Stimulated activated CD4-positive, alpha-beta T cell treated with anti-CD3 and anti-CD28 coated beads, TNF-alpha, amount 100 ng/mL, for 1 hour (primary cell): ENCODE data around the gene DOCK6.

Source experiments
- DNase-seq, 3 donors: peaks; one replicate each; pipeline ENCODE4 v3.0.0-alpha.2; 2020; ENCODE audit warnings: low read depth in 3 of 3, low spot score in 1 of 3

The DOCK6 gene

DNA sequence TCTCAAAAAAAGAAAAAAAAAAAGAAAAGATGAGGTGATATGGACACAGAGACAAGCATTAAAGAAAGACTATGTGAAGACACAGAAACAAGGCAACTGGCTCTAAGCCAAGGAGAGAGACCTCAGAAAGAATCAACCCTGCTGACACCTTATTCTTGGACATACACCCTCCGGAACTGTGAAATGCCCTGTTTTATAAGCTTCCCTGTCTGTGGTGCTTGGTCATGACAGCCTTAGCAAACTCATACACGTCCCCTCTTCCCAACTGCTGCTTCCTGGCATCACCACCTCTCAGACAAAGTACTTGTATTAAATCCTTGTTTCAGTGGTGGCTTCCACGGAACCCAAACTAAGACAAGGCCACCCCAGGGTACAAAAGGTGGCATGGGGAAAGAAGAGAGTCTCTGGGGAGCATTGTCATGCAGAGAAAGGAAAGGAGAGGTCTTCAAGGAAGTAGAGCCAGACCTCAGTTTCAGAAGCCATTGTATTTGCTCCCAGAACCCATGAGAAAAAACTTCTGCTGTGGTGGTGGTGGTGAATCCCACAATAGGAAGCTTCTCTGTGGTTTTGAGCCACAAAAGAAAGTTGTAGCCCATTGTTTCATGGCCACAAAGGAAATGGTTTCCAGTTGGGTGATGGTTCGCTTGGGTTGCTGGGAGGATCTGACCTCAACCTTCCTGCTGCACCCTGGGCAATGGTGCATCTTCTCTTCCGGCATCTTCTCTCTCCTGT is 17.3 kb upstream of the DOCK6 start:
- DNase-seq: no peak

DNA sequence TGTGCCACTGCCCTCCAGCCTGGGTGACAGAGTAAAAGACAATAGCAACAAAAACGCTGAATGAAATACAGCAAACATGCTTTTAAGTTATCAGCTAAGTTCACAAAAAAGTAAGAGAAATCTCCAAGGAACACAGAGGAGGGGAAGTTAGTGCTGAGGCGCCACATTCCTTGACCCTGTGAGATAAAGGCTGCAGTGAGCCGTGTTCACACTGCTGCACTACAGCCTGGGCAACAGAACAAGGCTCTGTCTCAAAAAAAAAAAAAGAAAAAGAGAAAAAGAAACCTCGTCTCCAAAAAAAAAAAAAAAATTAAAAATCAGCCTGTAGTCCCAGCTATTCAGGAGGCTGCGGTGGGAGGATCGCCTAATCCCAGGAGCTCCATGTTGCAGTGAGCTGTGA is 16.3 kb upstream of the DOCK6 start:
- DNase-seq: no peak

DNA sequence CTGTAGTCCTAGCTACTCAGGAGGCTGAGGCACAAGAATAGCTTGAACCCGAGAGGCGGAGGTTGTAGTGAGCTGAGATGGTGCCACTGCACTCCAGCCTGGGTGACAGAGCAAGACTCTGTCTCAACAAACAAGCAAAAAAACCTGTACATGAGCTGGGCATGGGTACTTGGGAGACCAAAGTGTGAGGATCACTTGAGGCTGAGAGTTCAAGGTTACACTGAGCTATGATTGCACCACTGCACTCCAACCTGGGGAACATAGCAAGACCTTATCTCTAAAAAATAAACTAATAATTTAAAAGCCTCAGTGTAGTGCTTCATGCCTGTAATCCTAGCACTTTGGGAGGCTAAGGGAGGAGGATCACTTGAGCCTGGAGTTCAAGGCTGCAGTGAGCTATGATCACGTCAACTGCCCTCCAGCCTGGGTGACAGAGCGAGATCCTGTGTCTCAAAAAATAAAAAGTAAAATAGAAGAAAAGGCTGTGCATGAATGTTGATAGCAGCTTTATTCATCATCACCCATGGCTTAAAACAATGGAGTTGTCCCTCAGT is 12.3 kb upstream of the DOCK6 start:
- DNase-seq: no peak

DNA sequence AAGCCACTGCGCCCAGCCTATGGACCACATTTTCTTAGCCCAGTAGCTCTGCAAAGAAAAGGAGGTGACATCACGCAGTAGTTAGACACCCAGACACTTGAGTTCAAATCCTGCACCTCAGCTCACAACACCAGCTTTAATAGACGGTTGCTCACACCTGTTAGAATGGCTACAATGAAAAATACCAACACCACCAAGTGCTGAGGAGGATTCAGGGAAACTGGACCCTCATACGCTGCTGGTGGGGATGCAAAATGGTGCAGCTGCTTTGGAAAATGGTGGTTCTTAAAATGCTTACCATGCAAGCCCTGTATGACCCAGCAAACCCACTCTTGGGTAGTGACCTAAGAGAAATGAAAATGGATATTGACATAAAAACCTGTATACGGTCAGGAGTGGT is 11.7 kb upstream of the DOCK6 start:
- DNase-seq: no peak

DNA sequence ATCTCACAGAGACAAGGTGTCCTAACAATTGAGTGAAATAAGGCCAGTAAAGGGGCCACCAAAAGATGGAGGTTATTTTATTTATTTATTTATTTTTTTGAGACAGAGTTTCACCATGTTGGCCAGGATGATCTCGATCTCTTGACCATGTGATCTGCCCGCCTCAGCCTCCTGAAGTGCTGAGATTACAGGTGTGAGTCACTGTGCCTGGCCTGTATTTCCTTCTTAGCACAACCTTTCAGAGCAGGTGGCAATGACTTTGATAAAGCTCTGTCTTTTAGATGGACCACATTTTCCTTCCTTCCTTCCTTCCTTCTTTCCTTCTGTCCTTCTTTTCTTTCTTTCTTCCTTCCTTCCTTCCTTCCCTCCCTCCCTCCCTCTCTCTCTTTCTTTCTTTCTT is 11.0 kb upstream of the DOCK6 start:
- DNase-seq: no peak

DNA sequence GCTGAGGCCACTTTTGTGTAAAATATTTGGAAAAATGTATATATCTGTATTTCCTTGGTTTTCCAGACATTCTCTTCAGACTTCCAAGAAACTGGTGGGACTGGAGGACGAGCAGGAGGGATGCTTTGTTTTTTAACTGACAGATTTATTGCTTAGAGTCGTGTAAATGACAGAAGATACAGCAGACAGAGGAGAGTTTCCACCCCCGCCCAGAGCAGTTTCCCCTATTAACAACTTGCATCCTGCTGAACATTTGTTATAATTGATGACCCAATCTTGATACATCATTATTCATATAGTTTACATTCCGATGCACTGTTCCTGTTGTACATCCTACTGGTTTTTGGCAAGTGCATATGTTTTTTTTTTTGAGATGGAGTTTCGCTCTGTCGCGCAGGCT is 7.1 kb upstream of the DOCK6 start:
- DNase-seq: no peak

DNA sequence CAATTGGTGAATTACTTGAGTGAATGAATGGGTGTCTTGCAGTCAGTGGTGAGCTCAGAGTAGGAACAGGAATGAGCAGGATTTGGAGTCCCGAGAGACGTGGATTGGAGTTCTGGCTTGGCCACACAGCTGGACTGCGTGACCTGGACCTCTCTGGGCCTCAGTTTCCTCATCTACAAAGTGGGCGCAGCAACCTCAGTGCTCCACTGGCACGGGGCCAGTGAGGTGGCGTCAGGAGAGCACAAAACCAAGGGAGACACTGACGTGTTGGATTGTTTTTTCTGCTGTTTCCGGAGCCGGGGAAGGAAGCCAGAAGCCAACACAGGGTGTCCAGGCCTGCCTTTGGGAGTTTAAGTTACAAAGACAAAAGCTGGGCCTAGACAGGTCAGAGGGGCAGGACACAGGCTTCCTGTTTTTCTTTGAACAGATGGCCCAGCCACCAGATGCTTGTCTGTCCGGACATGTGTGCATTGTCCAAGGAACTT is 6.5 kb upstream of the DOCK6 start:
- no peak for DNase-seq

DNA sequence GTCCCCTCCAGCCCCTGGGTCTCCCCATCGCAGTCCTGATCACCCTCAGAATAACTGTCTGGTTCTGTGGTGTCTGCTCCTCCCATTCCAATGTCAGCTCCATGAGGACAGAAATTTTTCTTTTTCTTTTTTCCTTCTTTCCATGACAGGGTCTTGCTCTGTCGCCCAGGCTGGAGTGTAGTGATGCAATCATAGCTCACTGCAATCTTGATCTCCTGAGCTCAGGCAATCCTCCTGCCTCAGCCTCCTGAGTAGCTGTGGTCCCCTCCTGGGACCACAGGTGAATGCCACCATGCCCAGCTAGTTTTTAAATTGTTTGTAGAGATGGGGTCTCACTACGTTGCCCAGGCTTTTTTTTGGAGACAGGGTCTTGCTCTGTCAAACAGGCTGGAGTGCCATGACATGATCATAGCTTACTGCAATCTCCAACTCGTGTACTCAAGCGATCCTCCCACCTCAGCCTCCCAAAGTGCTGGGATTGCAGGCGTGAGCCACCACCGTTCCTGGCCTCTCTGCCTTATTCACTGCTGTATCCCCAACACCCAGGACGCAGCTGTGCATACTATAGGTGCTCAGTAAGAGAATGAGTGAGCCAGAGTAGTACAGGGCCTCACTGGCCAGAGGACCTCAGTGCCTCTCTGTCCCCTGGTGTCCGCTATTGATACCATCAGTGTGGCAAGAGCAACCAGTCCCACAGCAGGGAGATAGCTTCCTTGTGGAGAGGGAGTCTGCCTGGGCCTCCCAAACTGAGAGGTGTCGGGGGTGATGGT is 5.2 kb upstream of the DOCK6 start:
- no peak for DNase-seq

DNA sequence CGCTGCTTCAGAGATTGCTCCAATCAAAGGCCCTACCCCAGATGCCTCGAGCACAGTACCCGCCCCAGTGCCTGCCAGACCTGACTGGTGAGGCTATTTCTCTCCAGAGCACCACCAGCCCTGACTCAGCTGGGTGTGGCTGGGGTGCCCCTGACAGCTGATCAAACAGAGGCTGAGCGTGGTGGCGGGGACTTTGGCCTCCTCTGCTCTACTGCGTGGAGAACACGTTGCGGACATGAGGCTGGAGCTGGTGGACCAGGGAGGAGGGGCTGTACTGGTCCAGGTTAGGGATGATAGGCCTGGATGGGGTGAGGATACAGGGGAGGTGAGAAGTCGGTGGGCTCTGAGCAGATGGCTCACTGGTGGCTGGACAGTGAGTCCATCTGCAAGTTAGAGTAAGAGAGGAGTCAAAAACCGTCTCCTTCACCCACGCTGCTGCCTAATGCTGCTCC is 3.5 kb upstream of the DOCK6 start:
- no peak for DNase-seq

DNA sequence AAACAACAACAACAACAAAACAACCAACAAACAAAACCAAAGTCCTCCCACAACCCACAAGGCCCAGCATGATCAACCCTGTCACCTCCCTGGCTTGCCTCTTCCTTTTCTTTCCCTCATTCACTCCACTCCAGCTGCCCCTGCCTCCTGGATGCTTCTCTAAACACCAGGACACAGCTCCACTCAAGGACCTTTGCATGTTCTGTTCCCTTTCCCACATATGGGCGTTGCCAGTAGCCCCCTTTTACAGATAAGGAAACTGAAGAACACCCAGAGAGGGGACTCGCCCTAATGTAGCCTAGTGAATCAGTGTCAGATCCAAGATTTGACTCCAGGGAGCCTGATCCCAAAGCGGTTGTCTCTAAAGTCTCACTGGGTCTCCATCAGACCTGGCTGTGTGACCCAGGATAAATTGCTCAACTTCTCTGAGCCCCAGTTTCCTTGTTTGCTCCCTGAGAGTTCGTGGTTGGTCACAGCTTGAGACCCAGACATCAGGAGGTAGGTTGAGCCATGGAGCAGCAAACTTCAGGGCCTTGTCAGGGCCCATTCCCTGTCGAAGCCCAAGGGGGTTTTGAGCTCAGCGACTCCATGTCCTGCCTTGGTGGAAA is 3.0 kb upstream of the DOCK6 start:
- DNase-seq: no peak

DNA sequence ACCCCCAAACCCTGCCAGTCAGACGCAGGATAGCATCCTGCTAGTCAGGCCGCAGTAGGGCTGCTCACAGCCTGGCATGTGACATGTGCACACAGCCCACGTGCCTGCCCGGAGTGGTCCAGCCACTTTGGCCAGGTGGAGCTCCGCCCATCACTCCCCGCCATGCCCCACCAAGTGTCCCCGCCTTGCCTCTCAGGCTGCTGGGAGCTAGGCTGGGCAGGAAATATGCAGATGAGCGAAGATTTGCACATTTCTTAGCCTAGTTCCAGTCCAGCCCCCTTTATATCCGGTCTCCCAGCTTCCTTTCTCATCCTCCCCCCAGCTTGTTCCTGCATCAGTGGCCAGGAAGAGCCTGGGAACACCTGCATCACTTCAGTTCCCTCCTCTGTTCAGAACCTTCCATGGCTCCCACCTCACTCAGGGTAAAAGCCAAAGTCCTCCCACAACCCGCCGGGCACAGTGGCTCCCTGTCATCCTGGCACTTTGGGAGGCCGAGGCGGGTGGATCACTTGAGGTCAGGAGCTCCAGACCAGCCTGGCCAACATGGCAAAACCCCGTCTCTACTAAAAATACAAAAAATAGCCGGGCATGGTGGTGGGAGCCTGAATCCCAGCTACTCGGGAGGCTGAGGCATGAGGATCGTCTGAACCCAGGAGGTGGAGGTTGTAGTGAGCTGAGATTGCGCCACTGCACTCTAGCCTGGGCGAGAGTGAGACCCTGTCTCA is 2.3 kb upstream of the DOCK6 start:
- no peak for DNase-seq

DNA sequence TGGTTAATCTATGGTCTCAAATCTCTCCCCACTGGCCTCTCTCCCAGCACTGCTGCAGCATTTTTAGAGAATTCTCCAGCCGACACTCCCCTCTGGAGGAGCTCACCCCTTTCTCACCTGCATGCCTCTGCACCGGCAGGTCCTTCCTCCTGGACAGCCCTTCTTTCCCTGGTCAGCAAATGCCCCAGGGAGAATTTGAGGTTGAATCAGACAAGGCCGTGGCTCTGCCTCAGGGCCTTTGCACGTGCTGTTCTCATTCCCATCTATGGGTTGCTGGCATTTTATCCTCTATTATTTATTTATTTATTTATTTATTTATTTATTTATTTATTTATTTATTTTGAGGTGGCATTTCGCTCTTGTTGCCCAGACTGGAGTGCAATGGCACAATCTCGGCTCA is 1.4 kb upstream of the DOCK6 start:
- no peak for DNase-seq

DNA sequence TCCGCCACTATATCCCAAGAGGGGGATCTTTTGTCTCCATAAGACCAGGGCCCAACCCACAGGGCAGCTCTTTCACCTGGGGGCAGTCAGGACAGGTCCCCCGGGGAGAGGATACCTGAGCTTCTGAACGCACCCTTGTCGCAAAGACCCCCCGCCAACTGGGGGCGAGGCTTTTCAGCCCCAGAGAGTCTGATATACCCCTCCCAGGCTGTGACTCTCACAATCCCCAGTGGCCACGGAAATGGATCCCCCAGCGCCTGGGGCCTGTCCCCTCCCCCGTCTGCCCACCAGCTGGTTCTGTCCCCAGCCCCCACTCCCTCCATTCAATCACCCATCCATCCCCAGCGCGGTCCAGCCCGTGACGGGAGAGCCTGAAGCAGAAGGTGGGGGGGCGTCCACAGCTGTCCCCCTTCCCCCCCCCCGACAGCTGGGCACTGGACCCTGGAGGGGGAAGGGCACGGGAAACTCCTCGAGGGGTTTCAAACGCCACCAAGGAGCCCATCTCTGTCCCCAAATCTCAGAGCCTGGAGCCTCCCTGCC is 823 bp downstream of the DOCK6 start:
- no peak for DNase-seq

DNA sequence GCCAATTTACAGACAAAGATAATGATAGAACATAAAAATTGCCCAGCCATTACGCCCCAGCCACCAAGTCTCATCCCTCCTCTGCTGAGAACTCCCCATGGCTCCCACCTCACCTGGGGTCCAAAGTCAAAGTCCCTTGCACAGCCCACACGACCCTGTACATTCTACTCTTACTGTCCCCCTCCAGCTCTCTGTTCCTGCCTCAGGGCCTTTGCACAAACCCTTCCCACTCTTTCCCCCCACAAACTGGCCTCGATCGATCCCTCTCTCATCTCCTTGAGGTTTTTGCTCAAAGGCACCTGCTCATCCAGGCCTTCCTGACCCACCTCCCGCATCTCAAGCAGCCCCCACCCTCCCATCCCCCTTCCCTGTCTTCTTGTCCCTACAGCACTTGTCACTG is 1.3 kb downstream of the DOCK6 start:
- no peak for DNase-seq

DNA sequence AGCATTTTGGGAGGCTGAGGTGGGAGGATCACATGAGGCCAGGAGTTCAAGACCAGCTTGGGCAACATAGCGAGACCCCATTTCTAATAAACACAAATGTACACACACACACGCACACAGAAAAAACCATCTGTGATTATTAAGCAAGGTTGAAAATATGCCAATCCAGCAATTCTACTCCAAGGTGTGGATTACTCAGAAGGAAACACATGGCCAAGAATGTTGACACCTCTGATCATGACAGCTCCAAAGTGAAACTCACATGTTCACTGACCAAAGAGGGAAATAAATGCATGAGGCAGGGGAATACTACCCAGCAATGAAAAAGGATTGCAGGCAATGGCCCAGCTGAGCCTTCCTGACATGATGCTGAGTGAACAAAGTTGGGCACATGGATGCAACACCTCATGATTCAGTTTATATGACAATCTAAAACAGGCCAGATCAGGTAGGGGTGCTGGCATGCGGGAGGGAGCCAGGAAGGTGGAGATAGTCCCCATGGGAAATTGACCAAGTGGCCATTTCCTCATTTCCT is 4.4 kb downstream of the DOCK6 start:
- no peak for DNase-seq

DNA sequence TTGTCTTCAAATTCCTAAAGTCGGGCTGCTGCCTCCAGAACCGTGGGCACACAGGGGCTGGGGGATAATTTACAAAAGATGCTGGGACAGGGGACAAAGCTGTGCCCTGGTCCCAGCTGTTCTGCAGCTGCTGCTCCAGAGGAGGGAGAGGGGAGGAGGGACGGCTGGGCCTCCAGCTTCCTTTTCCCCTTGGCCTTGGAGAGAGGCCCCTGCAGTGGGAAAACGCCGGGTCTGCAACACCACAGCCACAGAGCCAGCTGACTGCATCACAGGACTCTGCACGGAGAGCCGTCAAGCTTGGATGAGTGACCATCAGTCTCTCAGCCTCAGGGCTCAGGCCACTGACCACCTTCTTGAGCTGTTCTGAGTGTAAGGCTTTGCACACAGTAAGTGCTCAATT is 6.1 kb downstream of the DOCK6 start:
- no peak for DNase-seq

DNA sequence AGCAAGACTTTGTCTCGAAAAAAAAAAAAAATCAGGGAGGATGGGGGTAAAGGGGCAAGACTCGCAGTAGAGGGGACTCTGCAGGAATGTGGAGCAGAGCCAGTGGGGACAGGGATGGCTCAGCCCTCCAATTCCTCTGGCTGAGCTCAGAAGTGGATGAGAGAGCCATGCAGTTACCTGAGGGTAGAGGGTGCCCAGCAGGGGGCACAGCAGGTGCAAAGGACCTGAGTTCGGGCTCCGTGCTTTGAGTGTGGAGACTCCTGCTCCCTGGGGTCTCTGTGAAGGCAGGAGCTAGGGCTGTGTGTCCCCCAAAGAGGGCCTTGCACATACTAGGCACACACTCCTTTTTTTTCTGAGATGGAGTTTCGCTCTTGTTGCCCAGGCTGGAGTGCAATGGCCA is 7.7 kb downstream of the DOCK6 start:
- DNase-seq: no peak

DNA sequence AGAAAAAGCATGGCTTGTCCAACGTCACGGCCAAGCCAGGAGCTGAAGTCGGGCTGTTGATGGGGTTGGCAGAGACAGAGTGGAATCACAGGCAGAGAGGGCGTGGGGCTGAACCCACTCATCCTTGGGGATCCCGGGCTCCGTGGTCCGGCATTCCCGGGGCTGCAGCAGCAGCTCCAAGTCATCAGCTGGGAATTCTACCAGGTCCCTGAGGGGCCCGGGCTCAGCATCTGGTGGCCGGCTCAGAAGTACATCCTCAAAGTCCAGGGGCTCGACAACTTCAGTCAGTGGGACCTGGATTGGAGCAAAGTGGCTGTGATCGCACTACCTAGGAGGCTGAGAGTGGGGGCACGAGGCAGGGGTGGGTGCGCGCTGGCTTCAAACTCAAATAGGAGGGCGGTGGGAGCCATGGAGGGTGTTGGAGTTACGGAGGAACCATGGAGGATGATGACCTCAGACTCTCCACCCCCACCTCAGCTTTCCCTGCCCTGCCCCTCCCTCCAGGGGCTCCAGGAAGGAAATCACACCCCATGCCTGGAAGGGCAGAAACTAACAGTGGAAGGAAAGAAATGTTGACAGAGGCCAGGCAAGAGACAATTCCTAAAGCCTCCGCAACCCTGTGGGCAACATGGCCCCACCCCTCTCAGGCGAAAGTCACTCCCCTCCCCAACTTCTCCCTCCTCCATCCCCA is 9.5 kb downstream of the DOCK6 start:
- DNase-seq: no peak

DNA sequence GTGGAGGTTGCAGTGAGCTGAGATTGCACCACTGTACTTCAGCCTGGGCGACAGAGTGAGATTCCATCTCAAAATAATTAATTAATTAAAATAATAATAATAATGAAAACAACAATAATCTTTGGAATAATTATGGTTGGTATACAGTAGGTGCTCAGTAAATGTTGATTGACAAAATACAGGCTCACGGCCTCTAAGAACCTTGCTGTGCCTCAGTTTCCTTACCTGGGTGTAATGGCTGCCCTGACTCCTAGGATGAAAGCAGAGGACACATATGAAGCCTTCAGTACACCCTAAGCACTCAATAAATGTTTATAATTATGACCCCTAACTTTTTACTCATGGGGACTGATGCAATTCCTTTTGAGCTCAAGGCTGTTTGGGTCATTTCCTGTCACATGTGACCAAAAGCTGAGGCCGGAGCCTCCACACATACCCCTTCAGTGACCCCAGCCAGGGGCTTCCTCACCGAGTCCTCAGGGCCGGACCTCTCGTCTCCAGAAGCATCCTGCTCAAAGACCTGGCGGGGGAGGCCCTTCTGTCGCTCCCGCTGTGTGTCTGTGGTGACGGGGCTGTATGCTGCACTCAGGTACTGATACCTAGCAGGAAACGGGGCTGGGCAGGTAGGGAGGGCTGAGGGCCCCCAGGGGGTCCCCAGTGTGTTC is 10.5 kb downstream of the DOCK6 start:
- DNase-seq: no peak

DNA sequence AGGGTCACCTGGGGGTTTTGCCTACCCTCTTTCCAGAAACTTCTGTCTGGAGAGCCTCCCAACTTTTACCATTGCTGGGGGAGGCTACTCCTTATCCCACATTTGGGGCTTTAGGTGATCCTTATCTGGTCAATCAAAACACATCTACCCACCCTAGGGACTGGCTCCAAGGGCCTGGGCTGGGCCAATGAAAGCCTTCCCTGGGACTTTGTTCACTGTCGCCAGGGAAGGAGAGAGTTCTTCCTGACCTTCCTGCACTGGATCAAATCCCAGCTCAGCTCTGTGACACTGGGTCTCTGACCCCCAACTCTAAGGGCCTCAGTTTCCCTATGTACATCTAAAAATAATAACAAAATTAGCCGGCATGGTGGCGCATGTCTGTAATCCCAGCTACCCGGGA is 11.1 kb downstream of the DOCK6 start:
- DNase-seq: no peak
